ENCODE data around the gene DHX40.

The DHX40 gene

GRCh38 chr17:59601130-59601529 is 35.7 kb downstream of the DHX40 start:
- DNase-seq = no peak
- Mint-ChIP-seq H3K4me1 (ENCODE audit: low read depth) (peaks cover 15% of the 10 kb centered on the region), H3K9me3 (no peaks in the 10 kb centered on the region), H3K27me3 (no peaks in the 10 kb centered on the region), H3K4me3 (no peak overlapping the region), H3K36me3 (ENCODE audit: low read depth) (peaks cover 57% of the 10 kb centered on the region), H3K27ac (peak overlapping the region; percentile 83)

GRCh38 chr17:59607061-59607460 is 41.7 kb downstream of the DHX40 start:
- H3K36me3 Mint-ChIP-seq (ENCODE audit: low read depth) = peaks cover 78% of the 10 kb centered on the region
- H3K4me1 Mint-ChIP-seq (ENCODE audit: low read depth) = peaks cover under 1% of the 10 kb centered on the region

DNA sequence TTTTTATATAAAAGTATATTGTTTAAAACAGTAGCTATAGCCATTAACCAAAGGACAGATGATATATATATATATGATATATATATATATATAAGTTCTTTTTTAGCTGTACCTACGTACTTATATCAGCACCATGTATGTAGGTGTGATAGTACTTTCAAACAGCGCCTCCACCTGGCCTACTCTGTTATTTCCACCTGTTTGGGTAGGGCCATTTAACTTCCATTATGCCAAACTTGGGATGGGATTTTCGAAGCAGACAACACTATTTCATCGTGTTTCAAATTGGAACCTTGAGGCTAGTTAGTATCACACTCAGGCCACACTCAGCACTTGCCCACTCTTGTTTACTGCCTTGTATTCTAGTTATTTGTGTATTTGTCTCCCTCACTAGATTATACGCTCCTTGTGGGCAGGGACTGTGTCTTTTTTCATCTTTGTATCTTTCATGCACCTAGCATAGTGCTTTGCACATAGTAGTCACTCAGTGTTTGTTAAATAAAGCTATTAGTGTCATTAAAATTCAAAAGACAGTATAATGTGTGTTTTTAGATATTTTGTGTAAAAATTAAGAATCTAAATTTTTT is 42.5 kb downstream of the DHX40 start:
- H3K27me3 Mint-ChIP-seq = no peaks in the 10 kb centered on the region
- DNase-seq = no peak
- H3K27ac Mint-ChIP-seq = no peak overlapping the region

More at GRCh38 chr17:59607061-59607460, 41.7 kb downstream of the DHX40 start:
- Mint-ChIP-seq H3K27me3 (no peaks in the 10 kb centered on the region), H3K27ac (no peak overlapping the region), H3K9me3 (no peaks in the 10 kb centered on the region), H3K4me3 (no peak overlapping the region)
- DNase-seq = no peak

DNA sequence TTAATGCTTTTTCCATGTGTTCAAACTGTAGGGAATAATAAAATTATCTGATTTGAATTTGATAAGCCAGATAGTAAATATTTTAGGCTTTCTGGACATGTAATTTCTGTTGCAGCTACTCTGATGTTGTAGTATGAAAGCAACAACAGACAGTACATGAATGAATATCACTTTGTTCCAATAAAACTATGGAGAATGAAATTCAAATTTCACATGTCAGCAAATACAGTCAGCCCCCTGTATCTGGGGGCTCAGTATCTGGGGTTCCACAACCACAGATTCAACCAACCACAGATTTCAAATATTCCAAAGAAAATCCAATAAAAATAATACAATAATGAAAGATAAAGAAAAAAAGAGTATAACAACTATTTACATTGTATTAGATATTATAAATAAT is 46.1 kb downstream of the DHX40 start:
- no peak overlapping the region for H3K4me3 Mint-ChIP-seq
- H3K36me3 Mint-ChIP-seq (ENCODE audit: low read depth) = peaks cover 37% of the 10 kb centered on the region
- no peak overlapping the region for H3K27ac Mint-ChIP-seq

More for the DNA sequence above, 42.5 kb downstream of the DHX40 start:
- peaks cover 70% of the 10 kb centered on the region for H3K36me3 Mint-ChIP-seq (ENCODE audit: low read depth)
- no peak overlapping the region for H3K4me3 Mint-ChIP-seq
- H3K4me1 Mint-ChIP-seq (ENCODE audit: low read depth) = no peaks in the 10 kb centered on the region
- H3K9me3 Mint-ChIP-seq = no peaks in the 10 kb centered on the region

DNA sequence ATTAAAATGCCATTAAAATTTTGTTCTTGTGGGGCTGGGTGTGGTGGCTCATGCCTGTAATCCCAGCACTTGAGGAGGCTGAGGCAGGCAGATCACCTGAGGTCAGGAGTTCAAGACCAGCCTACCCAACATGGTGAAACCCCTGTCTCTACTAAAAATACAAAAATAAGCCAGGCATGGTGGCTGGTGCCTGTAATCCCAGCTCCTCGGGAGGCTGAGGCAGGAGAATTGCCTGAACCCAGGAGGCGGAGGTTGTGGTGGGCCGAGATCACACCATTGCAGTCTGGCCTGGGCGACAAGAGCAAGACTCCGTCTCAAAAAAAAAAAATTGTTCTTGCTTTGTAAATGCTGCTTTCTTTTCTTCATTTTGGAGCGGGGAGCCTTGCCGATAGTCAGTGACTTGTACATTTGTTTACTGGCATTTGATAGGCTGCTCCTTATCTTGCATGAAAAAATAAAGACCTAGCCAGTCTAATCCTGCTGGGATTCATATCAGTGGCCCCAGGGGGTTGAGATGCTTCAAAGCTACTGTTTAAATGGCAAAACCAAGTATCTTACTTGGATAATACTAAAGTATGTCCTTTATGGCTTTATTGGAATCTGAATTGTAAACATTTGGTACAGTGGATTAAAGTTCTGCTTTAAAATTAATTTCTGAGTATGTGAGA is 51.0 kb downstream of the DHX40 start:
- no peak overlapping the region for H3K27ac Mint-ChIP-seq
- no peak overlapping the region for H3K4me3 Mint-ChIP-seq
- no peaks in the 10 kb centered on the region for H3K9me3 Mint-ChIP-seq

More for the DNA sequence above, 46.1 kb downstream of the DHX40 start:
- DNase-seq = no peak
- Mint-ChIP-seq H3K27me3 (no peaks in the 10 kb centered on the region), H3K4me1 (ENCODE audit: low read depth) (no peaks in the 10 kb centered on the region), H3K9me3 (no peaks in the 10 kb centered on the region)

DNA sequence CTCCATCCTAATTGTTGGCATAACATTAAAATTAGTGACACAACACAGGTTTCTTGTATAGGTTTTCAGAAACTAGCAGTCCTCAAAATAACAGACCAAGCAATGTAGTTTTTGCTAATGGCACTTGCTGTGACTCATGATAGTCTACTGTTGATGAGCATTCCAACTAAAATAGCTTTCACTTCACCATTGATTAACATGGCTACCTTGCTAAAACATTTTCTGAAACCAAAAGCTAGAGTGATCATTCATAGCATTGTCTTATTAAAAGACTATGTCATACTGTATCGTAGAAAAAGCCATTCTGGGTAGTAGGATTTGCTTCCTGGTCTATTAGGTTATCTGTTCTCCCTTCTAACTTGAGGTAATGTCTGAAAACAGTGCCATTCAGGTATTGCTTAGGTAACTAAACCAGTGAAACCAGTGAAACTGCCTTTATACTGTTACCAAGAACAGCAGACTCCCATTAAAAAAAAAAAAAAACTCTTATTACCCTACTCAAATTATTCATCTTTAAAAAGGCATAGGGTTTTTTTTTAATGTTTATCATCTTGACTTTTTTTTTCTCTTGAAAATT is 51.8 kb downstream of the DHX40 start:
- peak overlapping the region; percentile 96 for H3K4me3 Mint-ChIP-seq
- no peaks in the 10 kb centered on the region for H3K9me3 Mint-ChIP-seq
- peak overlapping the region; percentile 100 for H3K27ac Mint-ChIP-seq
- H3K36me3 Mint-ChIP-seq (ENCODE audit: low read depth) = peaks cover 35% of the 10 kb centered on the region
- no peak for DNase-seq
- H3K27me3 Mint-ChIP-seq = no peaks in the 10 kb centered on the region
- peaks cover 39% of the 10 kb centered on the region for H3K4me1 Mint-ChIP-seq (ENCODE audit: low read depth)

More for the DNA sequence above, 51.0 kb downstream of the DHX40 start:
- H3K4me1 Mint-ChIP-seq (ENCODE audit: low read depth) = peaks cover 31% of the 10 kb centered on the region
- DNase-seq = no peak
- peaks cover 28% of the 10 kb centered on the region for H3K36me3 Mint-ChIP-seq (ENCODE audit: low read depth)
- no peaks in the 10 kb centered on the region for H3K27me3 Mint-ChIP-seq

DNA sequence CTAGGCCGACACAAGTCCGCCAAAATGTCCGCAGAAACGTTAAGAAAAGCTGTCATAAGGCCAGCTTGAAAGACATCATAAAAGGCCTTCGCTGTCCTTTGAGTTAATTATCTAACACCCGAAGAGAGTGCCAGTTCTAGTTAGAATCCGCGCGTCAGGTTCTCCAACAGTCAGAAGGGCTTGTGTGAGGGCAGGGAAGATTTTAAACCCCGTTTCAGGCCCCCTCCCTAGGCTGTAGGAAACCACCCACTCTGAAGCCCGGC is 53.6 kb downstream of the DHX40 start:
- Mint-ChIP-seq H3K27ac (peak overlapping the region; percentile 100), H3K27me3 (no peaks in the 10 kb centered on the region), H3K4me3 (peak overlapping the region; percentile 96), H3K4me1 (ENCODE audit: low read depth) (peaks cover 53% of the 10 kb centered on the region), H3K36me3 (ENCODE audit: low read depth) (peaks cover 50% of the 10 kb centered on the region), H3K9me3 (no peaks in the 10 kb centered on the region)
- no peak for DNase-seq

GRCh38 chr17:59619298-59620063 is 54.1 kb downstream of the DHX40 start, which contains the start of gene CLTC:
TSS of gene CLTC (plus strand) at chr17:59619895. CDS start at chr17:59620132, 237 bp downstream.
- Mint-ChIP-seq H3K36me3 (ENCODE audit: low read depth) (peaks cover 54% of the 10 kb centered on the region), H3K27me3 (no peaks in the 10 kb centered on the region), H3K4me3 (peak within 1 kb of the TSS; percentile 96), H3K9me3 (no peaks in the 10 kb centered on the region), H3K27ac (peak within 1 kb of the TSS; percentile 100), H3K4me1 (ENCODE audit: low read depth) (peaks cover 56% of the 10 kb centered on the region)
- peak; percentile 96 for DNase-seq

DNA sequence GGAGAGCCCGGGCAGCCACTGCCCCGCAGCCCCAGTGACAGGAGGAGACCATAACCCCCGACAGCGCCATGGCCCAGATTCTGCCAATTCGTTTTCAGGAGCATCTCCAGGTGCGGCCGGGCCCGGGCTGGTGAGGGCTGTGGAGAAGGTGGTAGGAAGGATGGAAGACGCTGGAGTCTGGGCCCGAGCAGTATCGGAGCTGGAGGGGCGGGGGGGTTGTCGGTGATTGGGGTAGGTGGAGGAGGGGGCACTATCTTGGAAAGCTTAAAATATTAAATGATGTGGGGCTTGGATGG is 54.6 kb downstream of the DHX40 start:
- no peak for DNase-seq
- H3K27me3 Mint-ChIP-seq = no peaks in the 10 kb centered on the region
- H3K36me3 Mint-ChIP-seq (ENCODE audit: low read depth) = peaks cover 55% of the 10 kb centered on the region
- H3K4me3 Mint-ChIP-seq = peak overlapping the region; percentile 96
- H3K4me1 Mint-ChIP-seq (ENCODE audit: low read depth) = peaks cover 56% of the 10 kb centered on the region
- H3K9me3 Mint-ChIP-seq = no peaks in the 10 kb centered on the region
- H3K27ac Mint-ChIP-seq = peak overlapping the region; percentile 100

- Mint-ChIP-seq H3K27ac (peak overlapping the region; percentile 100), H3K27me3 (no peaks in the 10 kb centered on the region), H3K36me3 (ENCODE audit: low read depth) (peaks cover 59% of the 10 kb centered on the region), H3K9me3 (no peaks in the 10 kb centered on the region), H3K4me3 (peak overlapping the region; percentile 96), H3K4me1 (ENCODE audit: low read depth) (peaks cover 61% of the 10 kb centered on the region)
- peak; percentile 56 for DNase-seq
Observed at GRCh38 chr17:59620518-59621259, 55.3 kb downstream of the DHX40 start.

DNA sequence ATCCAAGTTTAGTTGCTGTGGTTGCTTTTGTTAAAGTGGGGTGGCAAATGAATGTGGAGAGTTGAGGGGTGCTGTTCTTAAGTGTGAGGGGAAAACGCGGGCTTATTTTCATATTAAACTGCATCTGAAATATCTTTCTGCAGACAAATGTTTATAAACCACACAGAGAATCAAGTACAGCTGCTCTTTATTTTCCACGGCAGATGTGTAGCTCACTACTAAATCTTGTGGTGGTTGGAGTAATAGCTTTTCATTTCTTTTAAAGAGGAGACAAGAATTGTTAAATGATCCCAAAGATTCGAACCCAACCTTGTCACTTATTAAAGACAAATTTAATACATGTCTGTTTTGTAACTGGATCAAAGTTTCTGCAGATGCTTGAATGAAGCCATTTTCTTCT is 56.4 kb downstream of the DHX40 start:
- Mint-ChIP-seq H3K4me3 (peak overlapping the region; percentile 96), H3K9me3 (no peaks in the 10 kb centered on the region), H3K36me3 (ENCODE audit: low read depth) (peaks cover 67% of the 10 kb centered on the region), H3K27me3 (no peaks in the 10 kb centered on the region), H3K4me1 (ENCODE audit: low read depth) (peaks cover 69% of the 10 kb centered on the region), H3K27ac (peak overlapping the region; percentile 35)
- no peak for DNase-seq

DNA sequence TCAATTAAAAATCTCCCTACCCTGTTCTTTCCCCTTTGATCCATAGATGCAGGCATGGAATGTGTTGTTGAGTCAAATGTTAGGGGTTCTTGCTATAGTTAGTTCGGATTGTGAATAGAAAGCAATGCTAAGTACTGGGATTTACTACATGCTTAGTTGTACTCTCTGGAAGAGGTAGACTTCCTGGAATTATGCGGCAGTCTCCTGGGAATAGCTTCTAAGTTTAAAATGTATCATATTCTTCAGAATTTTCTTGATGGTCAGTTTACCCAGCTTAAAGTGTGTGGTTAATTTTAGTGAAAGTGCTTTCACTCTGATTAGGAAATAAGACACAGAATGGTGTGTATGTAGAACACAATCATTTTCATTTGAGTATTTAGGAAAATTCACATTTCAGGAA is 57.7 kb downstream of the DHX40 start:
- no peaks in the 10 kb centered on the region for H3K9me3 Mint-ChIP-seq
- H3K36me3 Mint-ChIP-seq (ENCODE audit: low read depth) = peaks cover 75% of the 10 kb centered on the region
- peak overlapping the region; percentile 96 for H3K4me3 Mint-ChIP-seq
- H3K4me1 Mint-ChIP-seq (ENCODE audit: low read depth) = peaks cover 69% of the 10 kb centered on the region
- no peak for DNase-seq
- H3K27me3 Mint-ChIP-seq = no peaks in the 10 kb centered on the region
- peak overlapping the region; percentile 74 for H3K27ac Mint-ChIP-seq

GRCh38 chr17:59626756-59627155 is 61.3 kb downstream of the DHX40 start:
- DNase-seq = no peak
- Mint-ChIP-seq H3K4me1 (ENCODE audit: low read depth) (peaks cover 80% of the 10 kb centered on the region), H3K9me3 (no peaks in the 10 kb centered on the region), H3K27ac (no peak overlapping the region), H3K36me3 (ENCODE audit: low read depth) (peaks cover 75% of the 10 kb centered on the region), H3K4me3 (no peak overlapping the region), H3K27me3 (no peaks in the 10 kb centered on the region)

GRCh38 chr17:59627274-59627673 is 61.9 kb downstream of the DHX40 start:
- no peaks in the 10 kb centered on the region for H3K9me3 Mint-ChIP-seq
- peak overlapping the region; percentile 75 for H3K27ac Mint-ChIP-seq
- H3K4me3 Mint-ChIP-seq = no peak overlapping the region
- no peaks in the 10 kb centered on the region for H3K27me3 Mint-ChIP-seq
- H3K4me1 Mint-ChIP-seq (ENCODE audit: low read depth) = peaks cover 75% of the 10 kb centered on the region
- peaks cover 72% of the 10 kb centered on the region for H3K36me3 Mint-ChIP-seq (ENCODE audit: low read depth)
- DNase-seq = no peak
